Endothelial cell of umbilical vein (primary cell): ENCODE data around the gene CEP170. TPM values are rescaled to one million over a fixed set of nuclear protein-coding genes. Genes with fewer than 3 reads are reported as not detected.

ENCODE experiments used
- BruUV-seq: library from RNA; stranded (reverse); fragments of 400-500 nt; replicated peaks from 2 replicates; lab custom pipeline; 2021; lab: Mats Ljungman, UMichigan
- CTCF ChIA-PET: fragments of 300-600, 350-600 bp; sonication (Branson Sonifier 250); formaldehyde crosslinking; loops from one replicate; lab custom pipeline; 2021; ENCODE audit warnings: antibody characterized with exemption, inconsistent platforms; lab: Charles Lee
- POLR2A ChIA-PET: fragments of 300-600, 350-600 bp; sonication (Branson Sonifier 250); formaldehyde crosslinking; loops from one replicate; lab custom pipeline; 2021; ENCODE audit warnings: antibody characterized with exemption, inconsistent platforms; lab: Charles Lee
- DNase-seq: peaks from one replicate; pipeline ENCODE4 v3.0.0-alpha.2; 2011; ENCODE audit warnings: low read depth, low spot score
- FAIRE-seq: peaks from 2 replicates; lab custom pipeline; 2011; peaks lifted over from hg19 to GRCh38; lab: Jason Lieb, UNC
- H2AFZ ChIP-seq: 2 replicates; pipeline ENCODE4 v1.6.0; 2012; ENCODE audit warnings: low read depth, low read length, control low read depth, inconsistent platforms
- H3K27ac ChIP-seq: 2 replicates; pipeline ENCODE4 v1.5.1; 2011; ENCODE audit warnings: low read depth, mild to moderate bottlenecking, control low read depth, low read length, moderate library complexity; ENCODE audit not compliant: insufficient read depth
- H3K27me3 ChIP-seq, 2 experiments: 2 replicates each; pipeline versions ENCODE4 v1.6.0 to v1.6.1; 2011; ENCODE audit warnings: low read length in 2 of 2, mixed read lengths in 1 of 2; ENCODE audit not compliant: control insufficient read depth in 2 of 2, insufficient read depth in 2 of 2
- H3K36me3 ChIP-seq, 2 experiments: 2 replicates in 1 of 2; 3 replicates in 1 of 2; pipeline ENCODE4 v1.5.1; 2011; ENCODE audit warnings: low read length in 2 of 2, mild to moderate bottlenecking in 1 of 2, moderate library complexity in 1 of 2; ENCODE audit not compliant: control insufficient read depth in 2 of 2, insufficient read depth in 2 of 2; ENCODE audit errors: extremely low read depth in 1 of 2
- H3K4me1 ChIP-seq: 3 replicates; pipeline ENCODE4 v1.5.1; 2011; ENCODE audit warnings: mild to moderate bottlenecking, low read length; ENCODE audit not compliant: control insufficient read depth, insufficient read depth; ENCODE audit errors: extremely low read depth
- H3K4me2 ChIP-seq: 2 replicates; pipeline ENCODE4 v1.6.1; 2011; ENCODE audit warnings: low read length, control low read depth, mixed read lengths; ENCODE audit not compliant: insufficient read depth
- H3K4me3 ChIP-seq, 3 experiments: fragments of 200-600 bp in 1 of 3; sonication (generic), shearing (Covaris generic) in 1 of 3; replicated peaks in 1 of 3; 2 replicates each; pipeline ENCODE4 v1.5.1; 2011 to 2016; ENCODE audit warnings: control low read depth in 3 of 3, low read length in 3 of 3, mild to moderate bottlenecking in 2 of 3, inconsistent platforms in 1 of 3, low read depth in 1 of 3, moderate library complexity in 1 of 3; ENCODE audit not compliant: insufficient read depth in 1 of 3
- H3K79me2 ChIP-seq: 2 replicates; pipeline ENCODE4 v1.6.0; 2012; ENCODE audit warnings: low read length, inconsistent platforms; ENCODE audit not compliant: control insufficient read depth, insufficient read depth
- H3K9ac ChIP-seq: replicated peaks from 2 replicates; pipeline ENCODE3; 2011; ENCODE audit warnings: low read length, control low read depth; ENCODE audit not compliant: insufficient read depth; ENCODE audit errors: extremely low read depth
- H3K9me1 ChIP-seq: replicated peaks from 3 replicates; pipeline ENCODE4 v1.6.0; 2011; ENCODE audit warnings: mild to moderate bottlenecking, low read length; ENCODE audit not compliant: control insufficient read depth, insufficient read depth; ENCODE audit errors: extremely low read depth
- H3K9me3 ChIP-seq: replicated peaks from 2 replicates; pipeline ENCODE4 v1.5.1; 2012; ENCODE audit warnings: low read length, inconsistent platforms; ENCODE audit not compliant: control insufficient read depth, insufficient read depth
- H4K20me1 ChIP-seq: replicated peaks from 2 replicates; pipeline ENCODE3; 2011; ENCODE audit warnings: mild to moderate bottlenecking, low read length; ENCODE audit not compliant: control insufficient read depth, insufficient read depth; ENCODE audit errors: extremely low read depth
- EZH2 ChIP-seq: IDR thresholded peaks from 2 replicates; pipeline ENCODE4 v1.6.1; 2012; ENCODE audit warnings: borderline replicate concordance, low read depth, mild to moderate bottlenecking, moderate library complexity, low read length, inconsistent platforms; ENCODE audit not compliant: severe bottlenecking
- FOS ChIP-seq: IDR thresholded peaks from 2 replicates; pipeline ENCODE4 v1.6.1; 2011; ENCODE audit warnings: mild to moderate bottlenecking, low read length, moderate library complexity, borderline replicate concordance; ENCODE audit not compliant: insufficient read depth
- GATA2 ChIP-seq: IDR thresholded peaks from 2 replicates; pipeline ENCODE4 v1.7.0; 2011; ENCODE audit warnings: low read depth, mild to moderate bottlenecking, moderate library complexity, mixed read lengths, low read length; ENCODE audit not compliant: insufficient read length, insufficient read depth
- JUN ChIP-seq: IDR thresholded peaks from 2 replicates; pipeline ENCODE4 v1.6.1; 2011; ENCODE audit warnings: borderline replicate concordance, low read depth; ENCODE audit not compliant: insufficient read length, insufficient read depth
- MYC ChIP-seq: IDR thresholded peaks from one replicate; pipeline ENCODE4 v1.6.1; 2011; ENCODE audit warnings: mild to moderate bottlenecking, low read depth, low read length
- POLR2A ChIP-seq: IDR thresholded peaks from 2 replicates; pipeline ENCODE4 v1.6.1; 2012; ENCODE audit warnings: low read depth, mild to moderate bottlenecking, control low read depth, low read length
- POLR2AphosphoS5 ChIP-seq: IDR thresholded peaks from 2 replicates; pipeline ENCODE4 v1.6.1; 2012; ENCODE audit warnings: low read depth, mild to moderate bottlenecking, control low read depth, low read length, moderate library complexity; ENCODE audit not compliant: insufficient read depth
- dilution Hi-C: fragments of 300-500 bp; cut with MboI; formaldehyde crosslinking; loops from one replicate; pipeline ENCODE4 v1.15.0; 2019; ENCODE audit warnings: low sequenced_read_pairs; ENCODE audit not compliant: extremely low pct_ligation_motif_present
- intact Hi-C: fragments of 100-400 bp; cut with micrococcal nuclease; formaldehyde crosslinking; loops from one replicate; pipeline ENCODE4 v1.10.0; 2022
- polyA plus RNA-seq, 4 experiments: library from polyadenylated mRNA; depleted of rRNA in 3 of 4; stranded (reverse) in 3 of 4; unstranded in 1 of 4; fragments of >200 nt; gene quantifications; 2 replicates each; pipeline versions ENCODE4 v1.2.1 to v1.2.3, GENCODE V29; 2011 to 2012; ENCODE audit warnings: missing spikeins in 1 of 4
- total RNA-seq: library from RNA; stranded (reverse); gene quantifications from 2 replicates; pipeline ENCODE4 v1.2.3, GENCODE V29; 2021
- TF ChIP-seq, protein P1 (sequence below): IDR thresholded peaks from 2 replicates; pipeline ENCODE4 v1.6.1; 2011; ENCODE audit not compliant: insufficient read depth, insufficient read length
- TF ChIP-seq, protein P2 (sequence below), 2 donors: IDR thresholded peaks; 1 replicate in 1 of 2; 2 replicates in 1 of 2; pipeline ENCODE4 v1.5.1; 2011; ENCODE audit warnings: low read length in 2 of 2, mild to moderate bottlenecking in 2 of 2, moderate library complexity in 2 of 2, control low read depth in 1 of 2, inconsistent platforms in 1 of 2, low read depth in 1 of 2; ENCODE audit not compliant: insufficient read depth in 1 of 2; ENCODE audit errors: extremely low read depth in 1 of 2

Gene CEP170
- total and polyA plus RNA-seq, 2 donors (not counting 3 experiments of a cell fraction or from before 2014, with no cell fraction given): 49.6 to 225 TPM

DNA sequence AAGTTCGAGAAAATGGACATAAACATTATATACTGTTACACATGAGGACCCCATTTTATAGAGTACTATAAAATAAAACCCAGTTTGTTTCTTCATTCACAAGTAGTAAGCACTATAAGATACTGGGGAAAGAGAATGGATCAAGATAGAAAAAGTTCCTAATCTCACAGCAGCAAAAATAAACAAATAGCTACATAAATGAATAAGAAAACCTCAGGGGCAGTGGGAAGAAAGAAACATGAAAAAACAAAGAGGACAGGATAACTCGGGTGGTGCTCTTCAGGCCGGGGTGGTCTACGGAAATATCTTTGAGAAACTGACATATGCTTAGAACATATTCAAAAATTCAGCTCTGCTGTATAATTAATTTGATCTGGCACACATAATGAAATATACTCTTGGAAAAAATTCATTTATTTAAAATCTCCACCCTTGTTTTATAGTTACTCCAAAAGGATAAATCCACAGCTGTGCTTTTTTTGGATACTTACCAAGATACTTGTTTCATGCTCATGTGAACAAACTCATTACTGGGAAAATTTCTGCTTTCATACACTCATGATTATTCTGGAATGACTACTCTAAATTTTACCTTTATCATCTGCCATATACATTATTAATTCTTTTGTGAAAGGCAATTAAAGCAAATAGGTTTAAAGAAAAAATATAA lies 20.0 kb downstream of the CEP170 start:
- H3K4me3 ChIP-seq: no peak overlapping the region
- BruUV-seq: no TSS peak
- POLR2A ChIA-PET: interaction anchor here (1.3 kb wide), 1 partner anchor 8 kb away, joined by 3 read pairs; no protein-coding TSS in a partner anchor
- H4K20me1 ChIP-seq: peaks cover 37% of the 10 kb centered on the region
- FAIRE-seq: no peak
- H3K27me3 ChIP-seq: no peaks in the 10 kb centered on the region
- H3K9me1 ChIP-seq: no peaks in the 10 kb centered on the region
- H3K4me2 ChIP-seq: peak overlapping the region; percentile 21
- H3K27ac ChIP-seq: peak overlapping the region; percentile 63
- H3K9ac ChIP-seq: peak overlapping the region; percentile 31
- peaks cover 30% of the 10 kb centered on the region for H3K4me1 ChIP-seq
- no peak overlapping the region for H2AFZ ChIP-seq
- peak; percentile 75 for DNase-seq
- intact Hi-C loops: no loop called here
- CTCF ChIA-PET: interaction anchor here (0.8 to 1.9 kb wide), 4 partner anchors 8 to 21 kb away, joined by 3 to 6 read pairs (median 4); partner anchors contain the start of gene SDCCAG8
- H3K9me3 ChIP-seq: peaks cover 7% of the 10 kb centered on the region
- TF ChIP-seq EZH2 (no peak), MYC (no peak)
- dilution Hi-C loops: no loop called here
- peaks cover 100% of the 10 kb centered on the region for H3K79me2 ChIP-seq
- H3K36me3 ChIP-seq: peaks cover 0 to 6% of the 10 kb centered on the region in 2 experiments

DNA sequence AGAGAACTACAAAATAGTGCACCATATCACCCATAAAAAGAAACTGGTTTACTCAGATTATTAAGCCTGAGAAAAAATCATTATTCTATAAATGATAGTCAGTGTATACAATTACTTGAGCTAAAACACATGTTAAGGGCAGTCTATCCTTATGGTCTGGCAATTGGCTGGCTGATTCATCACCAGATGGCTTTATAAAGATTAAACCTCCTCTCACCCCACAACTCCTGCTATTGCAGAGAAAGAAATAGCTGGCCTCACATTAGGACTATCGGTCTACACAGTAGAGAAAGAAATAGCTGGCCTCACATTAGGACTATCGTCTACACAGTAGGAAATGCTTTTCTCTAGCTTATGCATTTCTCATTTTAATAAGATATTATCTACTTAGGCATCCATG lies 21.2 kb downstream of the CEP170 start:
- CTCF ChIA-PET: interaction anchor here (1.5 to 1.9 kb wide), 2 partner anchors 13 to 23 kb away, joined by 5 to 6 read pairs; partner anchors contain the start of gene SDCCAG8
- FAIRE-seq: no peak
- POLR2A ChIA-PET: no interaction called here

More for the DNA sequence above, 21.2 kb downstream of the CEP170 start:
- peaks cover 7% of the 10 kb centered on the region for H3K9me3 ChIP-seq
- intact Hi-C loops (no loop called here), dilution Hi-C loops (no loop called here)
- H3K27me3 ChIP-seq: no peaks in the 10 kb centered on the region
- H2AFZ ChIP-seq: no peak overlapping the region
- H3K9me1 ChIP-seq: no peaks in the 10 kb centered on the region
- no peak overlapping the region for H3K4me2 ChIP-seq
- H3K4me1 ChIP-seq: peaks cover 27% of the 10 kb centered on the region
- TF ChIP-seq FOS (no peak), GATA2 (no peak), POLR2A (no peak), POLR2AphosphoS5 (no peak), MYC (no peak), JUN (no peak), EZH2 (no peak)
- TF ChIP-seq, protein P1, sequence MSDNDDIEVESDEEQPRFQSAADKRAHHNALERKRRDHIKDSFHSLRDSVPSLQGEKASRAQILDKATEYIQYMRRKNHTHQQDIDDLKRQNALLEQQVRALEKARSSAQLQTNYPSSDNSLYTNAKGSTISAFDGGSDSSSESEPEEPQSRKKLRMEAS: no peak
- TF ChIP-seq, protein P2, sequence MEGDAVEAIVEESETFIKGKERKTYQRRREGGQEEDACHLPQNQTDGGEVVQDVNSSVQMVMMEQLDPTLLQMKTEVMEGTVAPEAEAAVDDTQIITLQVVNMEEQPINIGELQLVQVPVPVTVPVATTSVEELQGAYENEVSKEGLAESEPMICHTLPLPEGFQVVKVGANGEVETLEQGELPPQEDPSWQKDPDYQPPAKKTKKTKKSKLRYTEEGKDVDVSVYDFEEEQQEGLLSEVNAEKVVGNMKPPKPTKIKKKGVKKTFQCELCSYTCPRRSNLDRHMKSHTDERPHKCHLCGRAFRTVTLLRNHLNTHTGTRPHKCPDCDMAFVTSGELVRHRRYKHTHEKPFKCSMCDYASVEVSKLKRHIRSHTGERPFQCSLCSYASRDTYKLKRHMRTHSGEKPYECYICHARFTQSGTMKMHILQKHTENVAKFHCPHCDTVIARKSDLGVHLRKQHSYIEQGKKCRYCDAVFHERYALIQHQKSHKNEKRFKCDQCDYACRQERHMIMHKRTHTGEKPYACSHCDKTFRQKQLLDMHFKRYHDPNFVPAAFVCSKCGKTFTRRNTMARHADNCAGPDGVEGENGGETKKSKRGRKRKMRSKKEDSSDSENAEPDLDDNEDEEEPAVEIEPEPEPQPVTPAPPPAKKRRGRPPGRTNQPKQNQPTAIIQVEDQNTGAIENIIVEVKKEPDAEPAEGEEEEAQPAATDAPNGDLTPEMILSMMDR (IDR thresholded peaks at IDR 0.05; ENCODE audit: extremely low read depth in 1 of 2, insufficient read depth in 1 of 2, low read depth in 1 of 2, low read length in 2 of 2): no peak
- no peak overlapping the region for H3K9ac ChIP-seq
- peaks cover 100% of the 10 kb centered on the region for H3K79me2 ChIP-seq
- H3K27ac ChIP-seq: peak overlapping the region; percentile 6
- peaks cover 0 to 6% of the 10 kb centered on the region in 2 experiments for H3K36me3 ChIP-seq
- DNase-seq: peak; percentile 38
- H3K4me3 ChIP-seq: no peak overlapping the region
- H4K20me1 ChIP-seq: peaks cover 35% of the 10 kb centered on the region
- BruUV-seq: no TSS peak
